Stimulated activated CD8-positive, alpha-beta memory T cell treated with anti-CD3 and anti-CD28 coated beads, Interleukin-7, amount 100 ng/mL, for 1 hour (primary cell): ENCODE data around the gene CATSPERB.
"Not testable (repeated sequence)": the region's sequence is repeated elsewhere in the genome, so short reads cannot be mapped to it uniquely, and the experiment has no call there.

ENCODE experiments used
- DNase-seq, 2 donors: peaks; one replicate each; pipeline ENCODE4 v3.0.0-alpha.2; 2020; ENCODE audit warnings: low read depth in 2 of 2

Gene CATSPERB

DNA sequence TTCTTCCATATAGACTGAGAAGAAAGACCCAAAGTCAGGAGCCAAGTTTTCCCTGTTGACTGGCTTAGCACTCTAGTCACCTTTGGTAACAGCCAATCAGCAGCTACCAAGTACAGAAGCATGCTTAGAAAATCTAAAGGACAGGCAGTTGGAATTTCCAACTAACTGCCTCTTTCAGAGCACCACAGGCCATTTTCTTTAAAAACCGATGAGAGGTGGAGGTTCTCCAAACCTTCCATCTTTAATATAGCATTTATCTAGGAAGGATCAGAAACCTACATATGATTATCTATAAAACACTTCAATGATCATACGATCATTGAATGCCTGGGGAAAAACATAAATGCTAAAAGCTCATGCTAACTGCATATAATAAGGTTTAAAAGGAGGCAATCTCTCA is at the start of gene CATSPERB:
TSS of gene CATSPERB (minus strand) at position 101 of the 400 bp plus-strand sequence. CDS start 2,607 bp downstream, outside the sequence.
- no peak for DNase-seq

DNA sequence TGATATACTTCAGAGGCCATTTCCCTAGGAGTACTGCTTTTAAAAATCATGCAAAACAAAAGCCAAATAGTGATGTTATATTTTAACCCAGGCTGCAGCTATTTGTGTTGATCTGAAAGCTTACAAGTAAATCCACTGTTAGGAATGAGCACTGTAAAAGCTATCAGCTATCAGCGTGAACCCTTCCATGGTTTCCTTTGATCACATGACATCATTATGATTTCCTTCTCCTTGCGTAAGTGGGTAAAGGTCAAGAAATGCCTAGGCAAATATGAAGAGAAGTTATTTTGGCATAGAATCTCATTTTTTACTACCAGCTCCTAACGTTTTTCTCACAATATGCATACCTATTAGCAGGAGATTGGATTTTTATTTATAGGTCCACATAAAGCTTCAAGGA is 48.6 kb upstream of the CATSPERB start:
- no peak for DNase-seq

GRCh38 chr14:91778217-91778616 is 46.3 kb upstream of the CATSPERB start:
- DNase-seq = no peak

DNA sequence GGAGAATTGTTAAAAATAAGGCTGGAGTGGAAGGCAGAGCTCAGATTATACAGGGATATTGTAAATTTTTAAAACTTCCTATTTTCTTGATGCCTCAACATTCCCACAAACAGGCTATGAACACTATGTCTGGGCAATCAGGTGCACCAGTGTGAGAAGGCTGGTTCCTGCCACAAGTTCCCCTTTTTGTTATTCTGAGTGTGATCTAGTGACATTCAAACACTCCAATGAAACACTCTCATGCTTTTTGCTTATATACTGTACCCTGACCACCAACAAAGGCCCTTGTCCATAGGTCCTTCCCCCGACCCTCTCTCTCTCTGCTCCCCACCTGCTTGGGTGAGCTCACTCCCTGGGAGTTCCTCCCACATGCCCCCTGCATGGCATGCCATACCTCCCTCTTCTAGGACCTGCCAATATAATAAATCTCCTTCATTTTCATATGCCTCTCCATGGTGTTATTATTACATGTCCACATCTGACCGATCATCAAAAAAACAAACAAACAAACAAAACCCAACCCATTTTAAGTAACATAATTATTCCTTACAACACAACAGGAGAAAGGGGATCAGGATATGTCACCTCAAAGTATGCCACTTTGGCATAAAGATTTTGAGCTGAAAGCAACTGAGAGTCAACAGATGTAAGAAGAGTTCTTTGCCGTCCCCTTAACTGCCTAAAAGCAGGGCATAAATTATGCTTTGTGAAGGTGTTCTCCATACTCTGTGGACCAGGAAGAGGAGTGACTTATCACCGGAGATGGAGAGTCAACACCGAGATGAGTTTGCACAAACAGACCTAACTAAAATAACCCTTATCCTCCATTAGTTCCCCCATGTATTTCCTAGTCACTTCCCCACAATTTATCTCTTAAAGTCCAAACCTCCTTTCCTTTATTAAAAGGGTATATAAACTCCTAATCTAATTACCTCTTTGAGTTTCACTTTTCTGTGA is 42.5 kb upstream of the CATSPERB start:
- DNase-seq = no peak

- DNase-seq = no peak
Observed at GRCh38 chr14:91770185-91770584, 38.3 kb upstream of the CATSPERB start.

- DNase-seq = no peak
Observed at GRCh38 chr14:91755570-91756295, 23.8 kb upstream of the CATSPERB start.

DNA sequence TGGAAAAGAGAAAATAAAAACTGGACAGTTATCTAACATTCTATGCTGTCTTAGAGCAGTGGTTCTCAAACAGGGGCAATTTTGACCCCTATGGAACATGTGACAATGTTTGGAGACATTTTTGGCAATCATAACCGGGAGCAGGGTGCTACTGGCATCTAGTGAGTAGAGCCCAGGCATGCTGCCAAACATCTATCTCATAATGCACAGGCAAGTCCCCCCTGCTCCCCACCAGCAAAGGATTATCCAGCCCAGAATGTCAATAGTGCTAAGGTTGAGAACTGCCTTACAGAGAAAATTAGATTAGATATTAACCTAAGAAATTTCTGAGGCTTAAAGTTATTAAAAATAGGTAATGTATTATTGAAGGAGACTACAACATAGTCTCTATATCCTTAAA is 22.9 kb upstream of the CATSPERB start:
- DNase-seq = no peak

DNA sequence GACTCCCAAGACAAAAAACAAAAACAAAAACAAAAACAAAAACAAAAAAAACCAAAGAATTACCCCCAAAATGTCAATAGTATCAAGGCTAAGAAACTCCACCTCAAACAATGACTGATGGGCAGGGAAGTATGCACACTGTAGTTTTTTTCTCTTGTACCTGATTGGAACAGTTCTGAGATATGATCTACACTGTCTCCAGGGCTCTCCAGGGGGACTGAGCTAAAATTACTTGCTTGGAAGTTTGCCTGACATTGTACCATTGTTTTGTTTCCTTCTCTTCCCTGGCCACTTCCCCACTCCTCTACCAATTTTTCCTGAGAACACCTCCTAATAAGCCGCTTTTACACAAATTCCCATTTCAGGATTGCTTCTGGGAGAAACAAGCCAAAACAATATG is 22.3 kb upstream of the CATSPERB start:
- no peak for DNase-seq

GRCh38 chr14:91753501-91754128 is 21.7 kb upstream of the CATSPERB start:
- DNase-seq = no peak

DNA sequence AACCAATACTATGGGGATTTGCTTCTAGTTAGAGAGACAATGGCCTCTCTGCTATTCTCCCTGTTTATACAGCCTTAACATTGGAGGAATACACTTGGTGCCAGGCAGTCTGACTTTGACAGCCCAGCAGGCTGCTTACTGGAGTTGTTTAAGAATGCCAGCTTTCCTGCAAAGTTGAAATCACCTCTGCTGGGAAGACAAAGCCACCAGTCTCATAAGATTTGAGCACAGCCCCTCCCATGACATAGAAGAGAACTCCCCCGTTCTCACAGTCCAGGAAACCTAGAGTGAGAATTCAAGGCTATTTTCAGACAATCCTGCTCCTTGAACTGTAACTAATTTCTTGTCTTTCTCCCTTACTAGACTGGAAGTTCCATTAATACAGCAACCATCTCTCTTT is 21.1 kb upstream of the CATSPERB start:
- no peak for DNase-seq

GRCh38 chr14:91751719-91752118 is 19.8 kb upstream of the CATSPERB start:
- no peak for DNase-seq

DNA sequence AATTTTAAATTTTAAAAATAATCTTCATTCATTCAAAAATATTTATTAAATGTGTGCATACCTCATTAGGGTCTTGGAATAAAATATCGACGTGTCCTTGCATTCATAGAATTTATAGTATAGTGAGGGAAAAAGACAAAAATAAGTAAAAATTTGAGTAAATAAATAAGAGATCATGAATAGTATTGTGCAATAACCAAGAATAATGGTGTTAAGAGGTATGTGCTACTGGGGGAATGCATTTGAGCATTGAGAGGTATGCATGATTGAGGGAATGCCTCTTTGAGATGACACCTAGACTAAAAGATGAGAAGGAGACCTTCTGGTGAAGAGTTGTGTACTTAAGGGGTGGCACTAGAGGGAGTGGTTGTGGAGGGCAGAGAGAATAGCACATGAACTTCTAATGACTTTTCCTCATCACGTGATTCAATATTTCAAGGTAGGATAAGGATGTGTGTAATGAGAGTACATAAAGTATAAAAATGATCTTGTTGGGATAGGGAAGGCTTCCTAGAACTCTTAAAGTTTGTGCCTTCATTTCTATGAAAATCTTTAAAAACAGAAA is 18.8 kb upstream of the CATSPERB start:
- no peak for DNase-seq

- DNase-seq = no peak
Observed at GRCh38 chr14:91749868-91750267, 18.0 kb upstream of the CATSPERB start.

DNA sequence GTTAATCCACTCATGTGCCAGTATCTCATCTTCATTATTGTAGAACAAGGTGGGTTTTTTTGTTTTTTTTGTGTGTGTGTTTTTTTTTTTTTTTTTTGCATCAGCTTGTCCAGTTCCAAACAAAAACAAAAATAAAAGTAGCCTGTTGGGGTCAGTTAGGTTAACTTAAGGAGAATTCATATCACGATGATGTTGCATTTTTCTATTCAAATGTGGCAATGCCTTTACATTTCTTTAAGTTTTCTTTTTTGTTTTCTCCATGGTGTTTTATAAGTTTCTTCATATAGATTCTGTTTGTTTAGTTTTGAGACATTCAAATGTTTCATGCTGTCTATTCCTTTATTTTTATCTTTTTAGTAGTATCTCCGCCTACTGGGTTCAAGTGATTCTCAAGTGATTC is 16.2 kb upstream of the CATSPERB start:
- DNase-seq = no peak

- DNase-seq = no peak
Observed at GRCh38 chr14:91745344-91745743, 13.5 kb upstream of the CATSPERB start.

DNA sequence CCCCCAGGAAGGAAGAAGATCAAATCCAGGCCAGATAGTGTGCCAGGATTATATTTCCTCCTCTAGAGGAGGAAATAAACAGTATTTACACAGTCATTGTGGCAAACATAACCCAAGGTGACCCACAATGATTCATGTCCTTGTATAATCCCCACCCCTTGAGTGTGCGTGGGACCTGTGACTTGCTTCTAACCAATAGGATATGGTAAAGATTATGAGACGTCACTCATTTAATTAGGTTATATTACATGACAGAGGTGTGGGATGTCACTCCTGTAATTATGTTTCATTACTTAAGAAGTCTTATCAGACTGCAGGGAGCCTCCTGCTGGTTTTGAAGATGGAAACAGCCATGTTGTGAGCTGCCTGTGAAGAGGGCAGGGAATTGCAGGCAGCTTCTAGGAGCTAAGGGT is 12.2 kb upstream of the CATSPERB start:
- no peak for DNase-seq

DNA sequence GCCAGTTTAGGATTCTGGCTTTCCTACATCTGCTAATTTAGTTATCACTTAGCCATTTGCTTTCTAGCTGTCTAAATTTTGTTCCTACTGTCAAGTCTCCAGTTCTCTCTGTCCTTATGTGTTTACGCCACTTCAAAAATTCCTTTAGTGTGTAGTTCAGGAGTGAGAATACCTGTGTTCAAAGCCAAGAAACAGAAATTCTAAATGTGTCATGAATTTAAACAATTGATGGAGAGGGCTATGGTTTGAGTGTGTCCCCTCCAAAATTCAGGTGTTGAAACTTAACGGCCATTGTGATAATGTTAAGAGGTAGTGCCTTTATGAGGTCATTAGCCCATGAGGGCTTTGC is 11.4 kb upstream of the CATSPERB start:
- no peak for DNase-seq

GRCh38 chr14:91742621-91743304 is 10.9 kb upstream of the CATSPERB start:
- DNase-seq = no peak

GRCh38 chr14:91739867-91740266 is 8.0 kb upstream of the CATSPERB start:
- not testable (repeated sequence) for DNase-seq

DNA sequence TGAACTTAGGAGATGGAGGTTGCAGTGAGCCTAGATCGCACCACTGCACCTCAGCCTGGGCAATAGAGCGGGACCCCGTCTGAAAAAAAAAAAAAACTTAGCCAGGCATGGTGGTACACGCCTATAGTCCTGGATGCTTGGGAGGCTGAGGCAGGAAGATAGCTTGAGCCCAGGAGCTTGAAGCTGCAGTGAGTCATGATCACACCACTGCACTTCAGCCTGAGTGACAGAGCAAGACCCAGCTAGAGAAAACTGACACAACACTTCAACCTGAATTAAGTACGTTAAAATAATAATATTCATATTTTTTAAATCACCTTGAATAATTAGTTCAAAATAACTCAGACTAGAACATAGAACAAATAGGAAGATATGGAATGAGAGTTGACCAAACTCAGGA is 5.7 kb upstream of the CATSPERB start:
- no peak for DNase-seq

- no peak for DNase-seq
Observed at GRCh38 chr14:91732859-91733477, 1.1 kb upstream of the CATSPERB start.
